ENCODE results near the gene CYP4V2. TPM values are rescaled to one million over a fixed set of nuclear protein-coding genes. Genes with fewer than 3 reads are reported as not detected.

The CYP4V2 gene
- 2.7 and 16.4 TPM in 2 replicates for total RNA-seq

DNA sequence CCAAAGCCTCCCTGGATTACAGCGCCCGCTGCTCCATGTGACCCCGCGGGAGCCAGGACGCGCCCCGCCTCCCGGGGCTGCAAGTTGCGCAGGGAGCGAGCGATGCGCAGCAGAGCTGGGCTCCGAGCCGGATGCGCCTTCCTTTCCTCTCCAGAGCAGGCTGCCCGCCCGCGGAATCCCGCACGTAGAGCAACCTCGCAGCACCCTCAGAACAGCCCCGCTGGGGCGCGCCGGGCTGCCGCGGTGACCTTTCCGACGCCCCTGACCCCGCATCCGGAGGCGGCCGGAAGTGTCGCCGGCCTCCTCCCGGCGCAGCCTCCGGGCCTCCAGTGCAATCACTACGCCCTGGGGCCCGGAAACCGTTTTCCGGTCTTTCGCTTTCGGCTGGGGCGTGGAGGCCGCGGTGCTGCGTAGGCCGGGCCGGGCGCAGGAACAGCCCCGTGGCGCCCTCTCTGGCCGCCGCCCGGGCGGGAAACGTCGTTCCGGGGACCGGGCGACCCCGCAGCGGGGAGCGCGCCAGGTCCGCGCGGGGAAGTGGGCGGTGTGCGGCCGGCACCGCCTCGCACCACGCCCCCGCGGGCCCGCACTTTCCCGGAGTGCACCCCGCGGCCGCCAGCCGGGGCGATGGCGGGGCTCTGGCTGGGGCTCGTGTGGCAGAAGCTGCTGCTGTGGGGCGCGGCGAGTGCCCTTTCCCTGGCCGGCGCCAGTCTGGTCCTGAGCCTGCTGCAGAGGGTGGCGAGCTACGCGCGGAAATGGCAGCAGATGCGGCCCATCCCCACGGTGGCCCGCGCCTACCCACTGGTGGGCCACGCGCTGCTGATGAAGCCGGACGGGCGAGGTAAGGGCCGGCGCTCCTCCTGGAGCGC is at the start of gene CYP4V2:
Gene CYP4V2 (plus strand): TSS at position 368 of the 866 bp plus-strand sequence. CDS start 257 bp downstream, at position 625.

DNA sequence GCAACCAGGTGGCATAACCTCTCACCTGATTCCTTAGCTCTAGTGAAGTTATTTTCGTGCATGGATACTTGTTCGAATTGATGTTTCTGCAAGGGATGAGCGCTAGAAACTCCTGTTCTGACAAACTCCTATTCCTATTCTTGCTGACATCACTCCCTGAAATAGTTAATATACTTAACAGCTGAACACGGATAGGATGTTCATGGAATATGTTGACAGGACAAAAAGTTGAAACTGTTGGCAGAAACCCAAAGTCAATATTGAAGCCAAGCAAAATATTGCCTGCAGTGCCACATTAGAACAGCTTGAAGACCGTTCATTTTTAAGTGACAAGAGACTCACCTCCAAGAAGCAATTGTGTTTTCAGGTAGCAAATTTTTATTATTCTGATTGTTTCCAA is 35.9 kb downstream of the CYP4V2 start, which contains the start of gene KLKB1:
Gene KLKB1 (plus strand): TSS at position 287 of the 400 bp plus-strand sequence. CDS start 689 bp downstream, outside the sequence.

Other genes starting within 250 kb of the CYP4V2 start
- gene TLR3, start 122.4 kb upstream of the CYP4V2 start, total RNA-seq: 0.68 and 7.5 TPM in 2 replicates
- under 0.01 and 1.7 TPM in 2 replicates for gene FAM149A, start 86.9 kb upstream of the CYP4V2 start, total RNA-seq
- not detected in 2 replicates for gene KLKB1, start 35.9 kb downstream of the CYP4V2 start, total RNA-seq
- gene F11, start 74.6 kb downstream of the CYP4V2 start, total RNA-seq: not detected in 2 replicates

Measured in nasal cavity respiratory epithelium epithelial cell of viscerocranial mucosa (primary cell).